ENCODE measurements around the gene NEK11.
A peak's percentile ranks its signal among the peaks of the same experiment; 100 is the strongest.
"Not testable (repeated sequence)": the region's sequence is repeated elsewhere in the genome, so short reads cannot be mapped to it uniquely, and the experiment has no call there.

NEK11 gene

DNA sequence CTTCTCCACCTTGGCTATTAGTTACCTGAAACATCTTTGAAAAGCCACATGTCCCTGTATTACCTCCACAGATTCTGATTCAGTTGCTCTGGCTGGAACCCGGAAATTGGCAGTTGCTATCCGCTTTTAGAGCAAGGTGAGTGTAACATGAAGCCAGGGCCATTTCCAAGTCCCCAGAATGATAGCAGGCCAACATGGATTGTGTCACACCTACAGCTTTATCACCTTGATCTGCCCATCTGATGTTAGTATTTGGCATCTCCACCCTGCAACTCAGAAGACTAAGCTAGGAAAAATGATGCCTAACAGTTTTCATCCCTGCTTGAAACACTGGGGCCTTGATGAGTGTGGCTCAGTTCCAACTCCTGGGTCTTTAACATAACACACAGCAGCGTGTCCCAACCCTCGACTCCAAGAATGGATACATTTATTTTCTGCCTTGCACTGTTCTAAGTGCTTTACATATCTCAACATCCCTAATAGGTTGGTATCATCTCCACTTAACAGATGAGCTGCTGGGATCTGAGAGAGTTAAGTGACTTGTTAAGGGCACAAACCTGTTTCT lies 333.6 kb downstream of the NEK11 start:
- DNase-seq (ENCODE audit: low read depth): no peak

DNA sequence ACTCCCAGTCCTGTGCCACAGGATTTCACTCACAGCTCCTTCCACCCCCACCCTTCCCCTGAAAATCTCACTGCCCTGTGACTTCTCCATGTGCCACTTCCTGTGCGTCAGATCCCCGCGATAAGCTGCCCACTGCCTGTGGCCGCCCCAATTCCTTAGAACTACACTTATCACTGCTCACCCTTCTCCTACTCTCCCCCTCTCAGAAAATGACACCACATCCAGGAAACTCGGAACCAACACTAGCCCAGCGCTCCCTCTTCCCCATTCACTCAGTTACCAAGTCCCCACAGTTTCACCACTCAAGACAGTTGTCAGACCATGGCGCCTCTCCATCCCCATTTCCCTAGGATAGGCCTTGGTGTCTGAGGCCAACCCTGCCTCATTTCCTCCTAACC lies 334.4 kb downstream of the NEK11 start:
- DNase-seq (ENCODE audit: low read depth): peak; percentile 22

DNA sequence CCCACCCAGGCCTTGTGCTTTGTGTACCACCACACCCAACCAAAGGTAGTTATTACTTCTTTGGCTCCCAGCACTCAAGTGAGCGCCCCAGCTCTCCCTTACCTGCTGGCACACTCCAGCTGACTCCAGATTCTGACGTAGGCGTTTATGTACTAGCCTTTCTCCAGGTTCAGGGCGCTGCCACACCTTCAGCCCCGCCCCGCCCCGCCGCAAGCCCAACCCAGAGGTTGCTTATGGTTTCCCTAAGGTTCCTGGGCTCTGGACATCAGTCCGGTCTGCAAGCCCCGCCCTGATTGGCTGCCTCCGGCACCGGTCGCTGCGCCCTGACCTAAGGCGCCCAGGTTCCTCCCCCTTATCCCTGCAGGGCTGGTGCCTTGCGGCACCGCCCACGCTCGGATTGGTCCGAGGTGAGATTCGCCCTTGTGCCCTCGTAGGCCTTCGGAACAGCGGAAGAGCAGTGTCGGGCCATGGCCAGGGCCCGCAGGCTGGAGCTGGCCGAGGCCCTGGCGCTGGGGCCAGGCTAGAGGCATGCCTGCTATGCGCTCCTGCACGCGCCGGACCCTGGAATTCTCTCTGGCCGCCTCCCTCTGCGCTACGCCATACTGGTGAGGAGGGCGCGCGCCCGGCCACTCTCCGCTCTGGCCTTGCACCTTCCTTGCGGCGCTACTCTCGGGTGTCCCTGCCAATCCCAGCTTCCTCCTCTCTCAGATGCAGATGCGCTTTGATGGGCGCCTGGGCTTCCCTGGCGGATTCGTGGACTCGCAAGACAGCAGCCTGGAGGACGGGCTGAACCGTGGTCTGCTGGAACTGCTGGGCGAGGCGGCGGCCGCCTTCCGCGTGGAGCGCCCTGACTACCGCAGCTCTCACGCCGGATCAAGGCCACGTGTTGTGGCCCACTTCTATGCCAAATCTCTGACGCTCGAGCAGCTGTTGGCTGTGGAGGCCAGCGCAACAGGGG lies 335.1 kb downstream of the NEK11 start:
- peak; percentile 15 for DNase-seq (ENCODE audit: low read depth)

DNA sequence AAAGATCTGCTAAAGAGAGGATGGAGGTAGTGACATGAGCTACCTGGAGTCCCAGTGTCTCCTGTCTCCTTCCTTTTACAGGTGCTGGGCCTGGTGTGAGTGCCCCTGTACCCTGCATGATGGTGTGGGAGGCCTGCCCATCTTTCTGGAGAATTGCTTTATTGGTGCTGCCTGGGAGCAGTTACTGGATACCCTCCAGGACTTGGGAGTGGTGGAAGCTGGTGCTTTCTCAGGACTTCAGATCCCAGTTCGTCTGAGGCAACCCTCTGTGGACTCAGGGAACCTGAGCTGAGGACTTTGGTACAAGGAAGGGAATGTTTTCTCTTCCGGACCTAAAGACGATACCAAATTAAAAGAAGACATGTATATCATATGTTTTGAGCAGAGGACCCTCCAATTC lies 336.6 kb downstream of the NEK11 start:
- no peak for DNase-seq (ENCODE audit: low read depth)

DNA sequence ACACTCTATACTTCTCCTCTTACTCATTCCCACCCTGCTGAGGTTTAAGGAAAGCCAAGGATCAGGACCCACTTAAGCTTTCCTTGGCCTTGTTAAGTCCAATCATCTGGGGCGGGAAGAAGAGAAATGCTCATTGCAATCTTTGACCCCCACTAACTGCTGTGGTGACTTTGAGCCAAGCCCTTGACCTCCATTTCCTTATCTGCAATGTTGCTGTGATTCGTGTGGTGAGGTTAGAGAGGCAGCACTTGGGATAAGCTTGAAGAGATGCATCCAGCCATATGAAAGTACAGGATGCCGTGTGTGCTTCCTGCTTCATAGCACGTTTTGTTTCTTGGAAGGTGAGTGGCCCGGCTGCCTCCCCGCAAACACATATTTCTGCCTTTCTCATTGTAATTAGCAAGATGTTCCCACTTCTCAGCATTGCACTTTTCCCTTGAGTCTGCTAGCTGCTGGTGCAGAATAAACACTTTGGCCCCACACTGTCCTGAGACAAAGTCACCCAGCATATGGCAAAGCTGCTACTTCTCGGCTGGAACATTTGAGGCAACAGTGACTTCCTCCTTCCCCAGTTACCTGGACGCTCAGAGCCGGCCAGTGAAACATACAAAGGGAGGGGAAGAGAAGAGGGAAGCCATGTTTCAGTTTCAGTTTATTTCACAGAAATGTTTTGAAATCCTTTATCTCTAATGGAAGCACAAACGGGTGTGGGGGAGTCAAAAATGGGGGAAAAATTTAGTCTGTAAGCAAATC lies 344.4 kb downstream of the NEK11 start:
- DNase-seq (ENCODE audit: low read depth): no peak

DNA sequence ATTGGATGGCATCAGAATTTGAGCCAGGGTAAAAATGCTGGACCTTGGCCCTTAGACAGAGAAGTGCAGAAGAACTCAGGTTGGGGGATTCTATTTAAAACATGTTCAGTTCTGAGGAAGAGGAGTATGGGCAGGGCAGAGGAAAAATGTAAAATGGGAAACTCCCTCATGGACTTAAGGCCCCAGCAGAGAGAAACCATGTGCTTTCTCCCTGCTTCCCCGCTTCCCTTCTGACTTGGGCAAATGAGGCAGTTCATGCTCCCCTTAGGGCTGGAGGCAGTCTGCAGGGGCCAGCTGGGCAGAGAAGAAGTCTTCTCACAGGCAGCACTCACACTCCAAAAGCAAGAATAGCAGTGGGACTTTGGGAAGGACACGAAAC lies 345.0 kb downstream of the NEK11 start:
- DNase-seq (ENCODE audit: low read depth): no peak

DNA sequence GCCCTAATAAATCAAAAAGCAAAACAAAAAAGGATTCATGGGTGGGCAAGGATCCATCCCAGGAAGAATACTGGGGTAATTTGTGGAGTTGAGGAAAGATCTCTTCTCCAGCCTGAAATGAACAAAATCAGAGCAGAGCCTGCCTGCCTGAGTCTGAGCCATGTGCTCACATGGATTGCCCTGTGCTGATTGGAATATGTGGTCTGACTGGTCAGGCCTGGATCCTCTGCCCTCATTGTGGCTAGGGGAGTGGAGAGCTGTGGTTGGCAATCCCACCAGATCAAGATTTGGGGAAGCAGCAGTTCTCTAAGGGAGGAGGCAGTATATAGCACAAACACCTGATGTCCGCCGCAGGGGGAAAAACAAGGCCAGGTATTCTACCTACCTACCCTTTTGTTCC lies 348.1 kb downstream of the NEK11 start:
- no peak for DNase-seq (ENCODE audit: low read depth)

DNA sequence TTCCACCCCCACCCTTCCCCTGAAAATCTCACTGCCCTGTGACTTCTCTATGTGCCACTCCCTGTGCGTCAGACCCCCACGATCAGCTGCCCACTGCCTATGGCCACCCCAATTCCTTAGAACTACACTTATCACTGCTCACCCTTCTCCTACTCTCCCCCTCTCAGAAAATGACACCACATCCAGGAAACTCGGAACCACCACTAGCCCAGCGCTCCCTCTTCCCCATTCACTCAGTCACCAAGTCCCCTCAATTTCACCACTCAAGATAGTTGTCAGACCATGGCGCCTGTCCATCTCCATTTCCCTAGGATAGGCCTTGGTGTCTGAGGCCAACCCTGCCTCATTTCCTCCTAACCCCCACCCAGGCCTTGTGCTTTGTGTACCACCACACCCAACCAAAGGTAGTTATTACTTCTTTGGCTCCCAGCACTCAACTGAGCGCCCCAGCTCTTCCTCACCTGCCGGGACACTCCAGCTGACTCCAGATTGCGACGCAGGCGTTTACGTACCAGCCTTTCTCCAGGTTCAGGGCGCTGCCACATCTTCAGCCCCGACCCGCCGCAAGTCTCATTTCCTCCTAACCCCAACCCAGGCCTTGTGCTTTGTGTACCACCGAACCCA lies 354.3 kb downstream of the NEK11 start:
- not testable (repeated sequence) for DNase-seq (ENCODE audit: low read depth)

DNA sequence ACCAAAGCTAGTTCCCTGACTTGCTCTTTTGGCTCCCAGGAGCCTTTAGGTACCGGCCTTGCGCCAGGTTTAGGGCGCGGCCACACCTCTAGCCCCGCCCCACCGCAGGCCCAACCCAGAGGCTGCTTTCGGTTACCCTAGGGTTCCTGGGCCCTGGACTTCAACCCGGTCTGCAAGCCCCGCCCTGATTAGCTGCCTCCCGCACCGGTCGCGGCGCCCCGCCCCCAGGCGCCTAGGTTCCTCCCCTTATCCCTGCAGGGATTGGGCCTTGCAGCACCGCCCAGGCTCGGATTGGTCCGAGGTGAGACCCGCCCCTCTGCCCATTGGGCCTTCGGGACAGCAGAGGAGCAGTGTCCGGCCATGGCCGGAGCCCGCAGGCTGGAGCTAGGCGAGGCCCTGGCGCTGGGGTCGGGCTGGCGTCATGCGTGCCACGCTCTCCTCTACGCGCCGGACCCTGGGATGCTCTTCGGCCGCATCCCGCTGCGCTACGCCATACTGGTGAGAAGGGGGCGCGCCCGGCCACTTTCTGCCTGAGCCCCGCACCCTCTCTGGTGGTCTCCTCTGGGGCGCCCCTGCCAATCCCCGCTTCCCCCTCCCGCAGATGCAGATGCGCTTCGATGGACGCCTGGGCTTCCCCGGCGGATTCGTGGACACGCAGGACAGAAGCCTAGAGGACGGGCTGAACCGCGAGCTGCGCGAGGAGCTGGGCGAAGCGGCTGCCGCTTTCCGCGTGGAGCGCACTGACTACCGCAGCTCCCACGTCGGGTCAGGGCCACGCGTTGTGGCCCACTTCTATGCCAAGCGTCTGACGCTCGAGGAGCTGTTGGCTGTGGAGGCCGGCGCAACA lies 355.0 kb downstream of the NEK11 start, which contains the start of gene NUDT16:
Gene NUDT16, plus strand, starts transcription at position 330 of the 847 bp plus-strand sequence. Its CDS starts 31 bp downstream, at position 361.
- DNase-seq (ENCODE audit: low read depth): peak; percentile 96

DNA sequence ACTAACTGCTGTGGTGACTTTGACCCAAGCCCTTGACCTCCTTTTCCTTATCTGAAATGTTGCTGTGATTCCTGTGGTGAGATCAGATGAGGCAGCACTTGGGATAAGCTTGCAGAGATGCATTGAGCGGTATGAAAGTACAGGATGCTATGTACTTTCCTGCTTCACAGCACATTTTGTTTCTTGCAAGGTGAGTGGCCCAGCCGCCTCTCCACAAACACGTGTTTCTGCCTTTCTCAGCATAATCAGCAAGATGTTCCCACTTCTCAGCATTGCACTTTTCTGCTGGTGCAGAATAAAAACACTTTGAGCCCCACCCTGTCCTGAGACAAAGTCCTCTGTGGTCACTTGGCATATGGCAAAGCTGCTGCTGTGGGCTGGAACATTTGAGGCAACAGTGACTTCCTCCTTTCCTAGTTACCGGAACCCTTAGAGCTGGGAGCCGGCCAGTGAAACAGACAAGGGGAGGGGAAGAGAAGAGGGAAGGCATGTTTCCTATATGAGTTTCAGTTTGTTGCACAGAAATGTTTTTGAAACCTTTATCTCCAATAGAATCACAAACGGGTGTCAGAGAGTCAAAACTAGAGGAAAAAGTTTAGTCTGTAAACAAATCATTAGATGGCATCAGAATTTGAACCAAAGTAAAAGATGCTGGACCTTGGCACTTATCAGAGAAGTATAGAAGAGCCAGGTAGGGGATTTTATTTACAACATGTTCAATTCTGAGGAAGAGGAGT lies 359.9 kb downstream of the NEK11 start:
- DNase-seq (ENCODE audit: low read depth): no peak

DNA sequence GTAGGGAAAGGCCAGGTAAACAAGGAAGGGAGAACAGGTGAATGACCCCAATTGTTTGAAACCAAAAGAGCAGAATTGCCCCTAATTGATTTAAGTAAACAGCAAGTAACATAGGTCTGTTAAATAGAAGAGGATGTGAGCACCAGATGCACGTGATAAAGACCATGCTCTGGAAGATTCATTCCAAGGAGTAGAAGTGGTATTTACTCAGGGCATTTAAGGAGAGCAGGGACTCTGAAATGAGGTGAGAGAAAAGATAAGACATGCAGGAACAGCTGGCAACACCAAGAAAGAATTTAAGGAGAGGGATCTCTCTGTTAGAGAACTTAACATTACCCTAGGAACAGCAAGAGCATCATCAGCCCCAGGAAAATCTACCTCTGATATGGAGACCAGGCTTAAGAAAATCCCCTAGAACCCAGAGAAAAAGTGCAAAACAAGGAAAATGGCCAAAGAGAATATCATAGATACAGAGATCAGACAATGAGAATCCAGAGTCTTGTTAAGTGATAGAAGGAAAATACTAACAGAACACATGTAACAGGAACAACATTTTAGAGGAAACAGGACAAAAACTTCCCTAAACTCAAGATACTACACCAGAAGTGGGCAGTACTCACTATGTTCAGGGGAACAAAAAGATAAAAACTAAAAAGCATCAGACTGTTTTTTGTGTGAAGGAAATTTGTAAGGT lies 361.3 kb downstream of the NEK11 start:
- DNase-seq (ENCODE audit: low read depth): no peak

DNA sequence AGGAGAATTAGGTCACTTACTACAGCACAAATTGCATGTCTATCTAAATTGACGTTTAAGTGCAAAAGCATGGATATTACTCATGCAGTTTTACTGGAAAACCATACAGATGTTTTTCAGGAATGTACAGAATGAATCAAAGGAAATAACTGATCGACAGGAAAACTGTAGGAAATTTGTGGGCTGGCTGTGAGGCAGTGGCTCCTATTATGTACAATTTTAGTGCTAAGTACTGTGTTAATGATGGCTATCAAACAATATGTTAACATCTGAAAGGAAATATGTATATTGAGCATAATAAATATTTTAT lies 361.8 kb downstream of the NEK11 start:
- DNase-seq (ENCODE audit: low read depth): no peak

DNA sequence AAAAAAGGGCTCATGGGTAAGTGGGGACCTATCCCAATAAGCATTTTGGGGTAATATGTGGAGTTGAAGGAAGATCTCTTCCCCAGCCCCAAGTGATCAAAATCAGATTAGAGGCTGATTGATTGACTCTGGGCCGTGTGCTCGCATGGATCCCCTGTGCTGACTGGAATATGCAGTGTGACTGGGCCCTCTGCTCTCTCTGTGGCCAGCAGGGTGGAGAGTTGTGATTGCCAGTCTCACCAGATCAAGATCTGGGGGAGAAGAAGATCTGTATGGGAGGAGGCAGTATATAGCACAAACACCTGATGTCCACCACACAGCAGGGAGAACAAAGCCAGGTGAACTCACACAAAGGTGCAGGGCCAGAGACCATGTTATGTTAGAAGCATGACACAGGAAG lies 363.7 kb downstream of the NEK11 start:
- DNase-seq (ENCODE audit: low read depth): no peak

DNA sequence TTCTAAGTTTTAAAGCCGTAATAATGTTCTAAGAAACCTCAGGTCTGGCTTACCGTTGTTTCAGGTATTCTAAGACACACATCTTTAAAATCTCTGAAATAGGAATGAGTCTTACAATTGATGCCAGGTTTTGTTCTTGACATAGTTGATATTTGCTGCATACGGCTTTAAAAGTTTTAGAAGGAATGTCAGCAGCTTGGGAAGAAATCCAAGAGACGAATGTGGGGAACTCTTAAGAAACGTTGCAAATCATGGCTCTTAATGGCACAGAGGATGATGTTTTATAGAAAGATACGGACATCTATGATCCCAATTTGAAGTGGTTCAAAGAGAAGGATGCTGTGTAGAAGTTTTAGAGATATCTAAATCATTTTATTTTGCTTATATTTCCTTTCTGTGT lies 366.4 kb downstream of the NEK11 start:
- no peak for DNase-seq (ENCODE audit: low read depth)

DNA sequence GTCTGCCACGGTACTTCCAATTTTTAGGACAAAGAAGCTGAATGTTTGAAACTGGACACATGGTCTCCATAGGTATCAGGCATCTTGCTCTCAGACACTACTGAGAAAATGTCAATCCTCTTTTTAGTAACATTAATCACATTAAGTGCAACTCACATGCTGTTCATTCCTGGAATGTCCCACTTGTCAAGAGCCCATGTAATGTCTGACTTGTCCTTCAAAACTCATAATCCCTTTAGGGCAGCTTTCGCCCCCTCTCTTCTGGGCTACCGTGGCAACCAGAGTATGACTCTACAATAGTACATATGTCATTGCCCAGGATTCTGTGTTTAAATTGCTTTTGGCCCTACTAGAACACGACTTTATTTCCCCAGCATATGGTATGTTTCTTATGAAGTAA lies 367.2 kb downstream of the NEK11 start:
- DNase-seq (ENCODE audit: low read depth): no peak

DNA sequence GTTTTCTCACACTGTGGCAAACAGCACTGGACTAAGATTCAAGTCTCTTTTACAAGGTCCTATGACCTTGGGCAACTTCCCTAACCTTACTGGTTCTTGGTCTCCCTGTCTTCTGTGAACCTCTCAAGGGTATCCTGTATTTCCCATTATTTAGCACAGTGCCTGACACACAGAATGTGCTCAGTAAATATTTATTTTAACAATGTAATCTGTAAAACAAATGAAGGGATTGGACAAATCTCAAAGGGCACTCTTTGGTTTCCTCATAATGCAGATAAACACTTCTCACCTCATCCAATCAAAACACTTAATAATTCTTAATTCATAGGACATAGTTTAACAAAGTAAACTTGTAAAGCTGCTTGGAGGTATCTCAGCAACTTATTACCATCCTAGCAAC lies 367.7 kb downstream of the NEK11 start:
- DNase-seq (ENCODE audit: low read depth): no peak

DNA sequence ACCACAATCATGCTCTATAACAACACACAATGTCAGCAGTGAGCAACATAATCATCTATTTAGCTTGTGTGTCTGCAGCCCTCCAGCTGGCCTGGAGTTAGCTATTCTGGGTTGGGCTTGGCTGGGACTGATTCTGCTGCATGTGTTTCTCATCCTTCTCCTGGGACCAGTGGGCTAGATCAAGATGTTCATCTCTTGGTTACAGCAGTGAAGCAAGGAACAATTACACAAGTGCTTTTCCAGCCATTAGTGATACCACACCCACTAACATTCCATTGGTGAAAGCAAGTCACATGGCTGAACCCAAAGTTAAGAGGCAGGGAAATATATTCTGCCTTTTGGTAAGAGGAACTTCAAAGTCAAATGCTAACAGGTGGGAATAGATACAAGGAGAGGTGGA lies 369.5 kb downstream of the NEK11 start:
- no peak for DNase-seq (ENCODE audit: low read depth)

DNA sequence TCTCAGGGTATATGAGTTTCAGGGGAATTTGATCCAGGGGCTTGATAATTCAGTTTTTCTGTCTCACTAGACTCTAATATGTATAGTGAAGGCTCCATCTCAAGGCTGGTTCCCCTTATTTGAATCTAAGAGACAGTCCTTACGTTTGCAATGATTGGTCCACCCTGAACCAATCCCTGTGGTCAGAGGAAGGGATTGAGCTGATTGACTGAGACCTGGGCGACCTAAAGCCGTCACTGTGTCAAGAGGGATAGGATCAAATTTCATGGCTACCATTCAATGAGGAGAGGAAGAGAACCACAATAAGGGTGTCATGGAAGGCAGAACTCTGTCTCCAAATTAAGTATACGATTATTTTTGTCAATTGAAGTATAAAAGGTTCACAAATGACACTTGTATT lies 371.2 kb downstream of the NEK11 start:
- no peak for DNase-seq (ENCODE audit: low read depth)

Measured in activated T-cell treated with anti-CD3 and anti-CD28 coated beads for 48 hours (primary cell).